H9 (cell line): ENCODE data around the gene PCDHGB5. TPM values are rescaled to one million over a fixed set of nuclear protein-coding genes. Genes with fewer than 3 reads are reported as not detected.

ENCODE experiments used
- DNase-seq: peaks from one replicate; pipeline ENCODE4 v3.0.0-alpha.2; 2017
- H2AFZ ChIP-seq: one replicate; pipeline ENCODE4 v1.6.1; 2013; ENCODE audit warnings: mild to moderate bottlenecking, low read length, control low read depth, moderate library complexity
- H2AK5ac ChIP-seq: 2 replicates; pipeline ENCODE4 v1.6.1; 2013; ENCODE audit warnings: low read length, control low read depth, mixed read lengths; ENCODE audit not compliant: insufficient read length
- H2BK120ac ChIP-seq: one replicate; pipeline ENCODE4 v1.6.1; 2013; ENCODE audit warnings: low read depth, mild to moderate bottlenecking, low read length, control low read depth, inconsistent platforms; ENCODE audit not compliant: poor library complexity, severe bottlenecking
- H2BK12ac ChIP-seq: 2 replicates; pipeline ENCODE4 v1.6.1; 2013; ENCODE audit warnings: low read length, control low read depth, mixed read lengths, low read depth; ENCODE audit not compliant: insufficient read length
- H2BK15ac ChIP-seq: 2 replicates; pipeline ENCODE4 v1.6.1; 2013; ENCODE audit warnings: low read depth, low read length, control low read depth
- H2BK20ac ChIP-seq: one replicate; pipeline ENCODE4 v1.6.1; 2013; ENCODE audit warnings: low read depth, mild to moderate bottlenecking, low read length, control low read depth, inconsistent platforms; ENCODE audit not compliant: poor library complexity, severe bottlenecking
- H2BK5ac ChIP-seq: 2 replicates; pipeline ENCODE4 v1.6.1; 2013; ENCODE audit warnings: low read length, control low read depth, mixed read lengths; ENCODE audit not compliant: insufficient read length
- H3K14ac ChIP-seq: 2 replicates; pipeline ENCODE4 v1.6.1; 2013; ENCODE audit warnings: low read length, control low read depth; ENCODE audit not compliant: insufficient read depth
- H3K18ac ChIP-seq: 2 replicates; pipeline ENCODE4 v1.6.1; 2013; ENCODE audit warnings: low read depth, mild to moderate bottlenecking, mixed read lengths, low read length, control low read depth; ENCODE audit not compliant: insufficient read length
- H3K23ac ChIP-seq: 2 replicates; pipeline ENCODE4 v1.6.1; 2013; ENCODE audit warnings: low read length, control low read depth, mixed read lengths, low read depth; ENCODE audit not compliant: insufficient read length
- H3K23me2 ChIP-seq: 2 replicates; pipeline ENCODE4 v1.6.1; 2013; ENCODE audit warnings: low read depth, mild to moderate bottlenecking, mixed read lengths, low read length, control low read depth; ENCODE audit not compliant: insufficient read length, poor library complexity, severe bottlenecking
- H3K27ac ChIP-seq: 2 replicates; pipeline ENCODE4 v1.5.1; 2013; ENCODE audit warnings: low read length, control low read depth, mixed read lengths, low read depth; ENCODE audit not compliant: insufficient read length
- H3K27me3 ChIP-seq: 2 replicates; pipeline ENCODE4 v1.6.1; 2013; ENCODE audit warnings: low read length, control low read depth, inconsistent platforms; ENCODE audit not compliant: insufficient read depth
- H3K4ac ChIP-seq: 2 replicates; pipeline ENCODE4 v1.6.1; 2013; ENCODE audit warnings: low read depth, mild to moderate bottlenecking, control low read depth, inconsistent platforms, low read length, moderate library complexity
- H3K4me1 ChIP-seq: 2 replicates; pipeline ENCODE4 v1.6.1; 2013; ENCODE audit warnings: low read length, control low read depth, inconsistent platforms; ENCODE audit not compliant: insufficient read depth
- H3K4me2 ChIP-seq: 2 replicates; pipeline ENCODE4 v1.6.1; 2013; ENCODE audit warnings: low read length, control low read depth, mixed read lengths; ENCODE audit not compliant: insufficient read length, insufficient read depth
- H3K56ac ChIP-seq: 2 replicates; pipeline ENCODE4 v1.6.1; 2013; ENCODE audit warnings: low read depth, mild to moderate bottlenecking, mixed read lengths, low read length, control low read depth; ENCODE audit not compliant: insufficient read length
- H3K79me1 ChIP-seq: 2 replicates; pipeline ENCODE4 v1.6.1; 2013; ENCODE audit warnings: low read depth, mild to moderate bottlenecking, moderate library complexity, low read length, control low read depth, inconsistent platforms; ENCODE audit not compliant: insufficient read depth, poor library complexity, severe bottlenecking
- H3K79me2 ChIP-seq: 2 replicates; pipeline ENCODE4 v1.6.1; 2013; ENCODE audit warnings: low read length, control low read depth, inconsistent platforms; ENCODE audit not compliant: insufficient read depth
- H3K9ac ChIP-seq: 2 replicates; pipeline ENCODE4 v1.6.1; 2013; ENCODE audit warnings: low read length, control low read depth, mixed read lengths; ENCODE audit not compliant: insufficient read length; ENCODE audit errors: extremely low read depth
- H3K9me3 ChIP-seq: one replicate; pipeline ENCODE4 v1.6.1; 2013; ENCODE audit warnings: low read depth, low read length, inconsistent platforms; ENCODE audit not compliant: control insufficient read depth
- H3T11ph ChIP-seq: one replicate; pipeline ENCODE4 v1.6.1; 2013; ENCODE audit warnings: mild to moderate bottlenecking, low read length, control low read depth, inconsistent platforms
- H4K20me1 ChIP-seq: one replicate; pipeline ENCODE4 v1.6.1; 2013; ENCODE audit not compliant: control insufficient read depth, insufficient read length, insufficient read depth
- H4K5ac ChIP-seq: 2 replicates; pipeline ENCODE4 v1.6.1; 2013; ENCODE audit warnings: low read depth, mild to moderate bottlenecking, mixed read lengths, low read length, control low read depth; ENCODE audit not compliant: insufficient read length
- H4K8ac ChIP-seq: replicated peaks from 2 replicates; pipeline ENCODE4 v1.6.1; 2013; ENCODE audit warnings: low read length, control low read depth, mixed read lengths, low read depth; ENCODE audit not compliant: insufficient read length
- H4K91ac ChIP-seq: 2 replicates; pipeline ENCODE4 v1.6.1; 2013; ENCODE audit warnings: low read depth, mild to moderate bottlenecking, moderate library complexity, mixed read lengths, low read length, control low read depth; ENCODE audit not compliant: insufficient read length
- H3K27ac Mint-ChIP-seq, 3 experiments: 2 replicates in 2 of 3; 3 replicates in 1 of 3; pipeline ENCODE4 v1.8.0; 2020 to 2021; ENCODE audit warnings: mixed read lengths in 3 of 3, mild to moderate bottlenecking in 1 of 3, moderate library complexity in 1 of 3
- H3K27me3 Mint-ChIP-seq: 2 replicates; pipeline ENCODE4 v1.8.0; 2021; ENCODE audit warnings: low read depth, mild to moderate bottlenecking, moderate library complexity, mixed read lengths
- H3K36me3 Mint-ChIP-seq, 3 experiments: 2 replicates in 2 of 3; 3 replicates in 1 of 3; pipeline ENCODE4 v1.8.0; 2020 to 2021; ENCODE audit warnings: low read depth in 3 of 3, mixed read lengths in 3 of 3; ENCODE audit not compliant: insufficient read depth in 1 of 3
- H3K4me1 Mint-ChIP-seq, 2 experiments: 2 replicates each; pipeline ENCODE4 v1.8.0; 2020; ENCODE audit warnings: mixed read lengths in 2 of 2
- H3K4me3 Mint-ChIP-seq, 2 experiments: 2 replicates in 1 of 2; 3 replicates in 1 of 2; pipeline ENCODE4 v1.8.0; 2020 to 2021; ENCODE audit warnings: mild to moderate bottlenecking in 2 of 2, mixed read lengths in 2 of 2, moderate library complexity in 1 of 2
- H3K9me3 Mint-ChIP-seq, 2 experiments: 2 replicates in 1 of 2; 3 replicates in 1 of 2; pipeline ENCODE4 v1.8.0; 2020; ENCODE audit warnings: mild to moderate bottlenecking in 2 of 2, mixed read lengths in 2 of 2, moderate library complexity in 1 of 2
- CTCF ChIP-seq: fragments of 200-600 bp; sonication (generic); conservative IDR thresholded peaks from 3 replicates; pipeline ENCODE4 v1.8.0; 2021; ENCODE audit warnings: antibody characterized with exemption, mild to moderate bottlenecking
- WGBS: extraction: QIAGEN DNeasy Blood & Tissue Kit; methylation state at CpG from one replicate; pipeline ENCODE4 v1.1.7; 2013; ENCODE audit warnings: missing lambda C conversion rate, low lambda C conversion rate, mixed read lengths; ENCODE audit not compliant: insufficient read length; ENCODE audit errors: extremely low coverage; 5-methylcytosine and 5-hydroxymethylcytosine counted together
- total RNA-seq: library from RNA; stranded (reverse); gene quantifications from 2 replicates; pipeline ENCODE4 v1.2.1, GENCODE V29; 2021

The PCDHGB5 gene
- total RNA-seq, 1 experiment from 2014 or later, result 3.8 TPM

DNA sequence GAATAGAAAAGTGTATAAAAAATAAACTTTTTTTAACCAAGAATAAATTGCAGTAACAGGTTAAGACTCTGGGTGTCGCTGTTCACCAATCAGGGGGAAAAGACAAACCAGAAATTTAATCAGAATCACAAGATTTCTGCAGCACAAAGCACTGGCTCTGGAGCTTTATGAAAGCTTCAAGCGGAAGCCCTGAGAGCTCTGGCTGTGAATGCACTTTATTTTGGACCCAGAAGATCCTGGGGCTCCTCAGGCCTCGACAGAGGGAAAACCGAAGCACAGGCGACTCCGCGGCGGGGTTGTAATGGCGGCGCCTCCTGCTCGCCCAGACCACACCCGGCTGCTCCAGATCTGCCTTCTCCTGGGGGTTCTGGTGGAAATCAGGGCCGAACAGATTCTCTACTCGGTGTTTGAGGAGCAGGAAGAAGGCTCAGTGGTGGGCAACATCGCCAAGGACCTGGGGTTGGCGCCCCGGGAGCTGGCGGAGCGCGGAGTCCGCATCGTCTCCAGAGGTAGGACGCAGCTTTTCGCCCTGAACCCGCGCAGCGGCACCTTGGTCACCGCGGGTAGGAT lies 42.8 kb upstream of the PCDHGB5 start, which contains the start of gene PCDHGA4:
PCDHGA4 (plus strand) TSS at position 122 of the 570 bp plus-strand sequence; CDS start at position 209, 87 bp downstream.
- Histone ChIP-seq H4K8ac (no peak within 1 kb of the TSS), H2BK5ac (no peak within 1 kb of the TSS), H2BK12ac (no peak within 1 kb of the TSS), H2BK120ac (no peak within 1 kb of the TSS), H3K4me2 (no peak within 1 kb of the TSS), H2BK20ac (no peak within 1 kb of the TSS), H4K5ac (no peak within 1 kb of the TSS), H3K14ac (no peak within 1 kb of the TSS), H4K91ac (no peak within 1 kb of the TSS), H3K9ac (no peak within 1 kb of the TSS), H3K27me3 (no peaks in the 10 kb centered on the region), H3K79me1 (no peaks in the 10 kb centered on the region), H3K79me2 (no peaks in the 10 kb centered on the region), H4K20me1 (no peaks in the 10 kb centered on the region), H3K56ac (no peak within 1 kb of the TSS), H3K4ac (no peak within 1 kb of the TSS), H3K27ac (no peak within 1 kb of the TSS), H2AFZ (no peak within 1 kb of the TSS), H2BK15ac (no peak within 1 kb of the TSS), H3K23ac (no peak within 1 kb of the TSS), H3T11ph (no peak within 1 kb of the TSS), H3K18ac (no peak within 1 kb of the TSS), H3K4me1 (no peaks in the 10 kb centered on the region), H2AK5ac (no peak within 1 kb of the TSS), H3K9me3 (peaks cover 33% of the 10 kb centered on the region), H3K23me2 (peaks cover 3% of the 10 kb centered on the region)
- TF ChIP-seq CTCF, result peak; percentile 64
- H3K27me3 Mint-ChIP-seq, result peaks cover 2% of the 10 kb centered on the region
- WGBS, result no CpG with 5 or more reads among the region's 29 CpGs
- peaks cover 18 to 68% (median 50%) of the 10 kb centered on the region in 3 experiments for H3K36me3 Mint-ChIP-seq
- H3K27ac Mint-ChIP-seq, result no peak within 1 kb of the TSS
- DNase-seq, result no peak
- H3K9me3 Mint-ChIP-seq, result peaks cover 60 to 62% of the 10 kb centered on the region in 2 experiments
- H3K4me1 Mint-ChIP-seq, result peaks cover 7% of the 10 kb centered on the region in 2 experiments
- H3K4me3 Mint-ChIP-seq, result no peak within 1 kb of the TSS
